Middle frontal gyrus (tissue), 1 donor: ENCODE results near the gene TMEM185A.
"Not testable (repeated sequence)": the region's sequence is repeated elsewhere in the genome, so short reads cannot be mapped to it uniquely, and the experiment has no call there.

Experiments
- DNase-seq: peaks from one replicate; pipeline ENCODE4 v3.0.0-alpha.2; 2015; ENCODE audit warnings: low spot score; ENCODE audit errors: extremely low spot score

The TMEM185A gene

GRCh38 chrX:149631234-149632165, at the start of gene TMEM185A:
TMEM185A (minus strand) TSS chrX:149631792; CDS start chrX:149631580, 212 bp downstream.
- no peak for DNase-seq

- no peak for DNase-seq
Measured at GRCh38 chrX:149681182-149681581, 49.6 kb upstream of the TMEM185A start.

- DNase-seq: not testable (repeated sequence)
Measured at GRCh38 chrX:149679164-149679678, 47.6 kb upstream of the TMEM185A start.

- DNase-seq: not testable (repeated sequence)
Measured at GRCh38 chrX:149675554-149675953, 44.0 kb upstream of the TMEM185A start.

GRCh38 chrX:149675088-149675487, 43.5 kb upstream of the TMEM185A start:
- DNase-seq: not testable (repeated sequence)

- DNase-seq: not testable (repeated sequence)
Measured at GRCh38 chrX:149660613-149661012, 29.0 kb upstream of the TMEM185A start.

- DNase-seq: not testable (repeated sequence)
Measured at GRCh38 chrX:149656260-149656884, 24.8 kb upstream of the TMEM185A start.

- no peak for DNase-seq
Measured at GRCh38 chrX:149652232-149652981, 20.8 kb upstream of the TMEM185A start.

GRCh38 chrX:149650162-149650561, 18.6 kb upstream of the TMEM185A start:
- no peak for DNase-seq

GRCh38 chrX:149648932-149649331, 17.3 kb upstream of the TMEM185A start:
- DNase-seq: no peak

GRCh38 chrX:149647505-149647904, 15.9 kb upstream of the TMEM185A start:
- DNase-seq: no peak

GRCh38 chrX:149643496-149643895, 11.9 kb upstream of the TMEM185A start:
- no peak for DNase-seq

- no peak for DNase-seq
Measured at GRCh38 chrX:149641835-149642234, 10.2 kb upstream of the TMEM185A start.

- DNase-seq: no peak
Measured at GRCh38 chrX:149641432-149641831, 9.8 kb upstream of the TMEM185A start.

- DNase-seq: no peak
Measured at GRCh38 chrX:149639568-149639967, 8.0 kb upstream of the TMEM185A start.

GRCh38 chrX:149638860-149639259, 7.3 kb upstream of the TMEM185A start:
- DNase-seq: no peak

GRCh38 chrX:149633511-149633910, 1.9 kb upstream of the TMEM185A start:
- DNase-seq: no peak

GRCh38 chrX:149630681-149631233, 835 bp downstream of the TMEM185A start:
- no peak for DNase-seq

GRCh38 chrX:149629730-149630387, 1.7 kb downstream of the TMEM185A start:
- no peak for DNase-seq

GRCh38 chrX:149628768-149629167, 2.8 kb downstream of the TMEM185A start:
- DNase-seq: no peak

- no peak for DNase-seq
Measured at GRCh38 chrX:149628280-149628679, 3.3 kb downstream of the TMEM185A start.
